HG03108 (cell line): ENCODE data around the gene ADAM8.
"Not testable (repeated sequence)": the region's sequence is repeated elsewhere in the genome, so short reads cannot be mapped to it uniquely, and the experiment has no call there.

Experiments used
- ATAC-seq: cut with Tn5 transposase; IDR thresholded peaks from one replicate; pipeline ENCODE4 v1.9.1; 2021; ENCODE audit warnings: moderate library complexity; ENCODE audit not compliant: unreplicated experiment

Gene ADAM8

DNA sequence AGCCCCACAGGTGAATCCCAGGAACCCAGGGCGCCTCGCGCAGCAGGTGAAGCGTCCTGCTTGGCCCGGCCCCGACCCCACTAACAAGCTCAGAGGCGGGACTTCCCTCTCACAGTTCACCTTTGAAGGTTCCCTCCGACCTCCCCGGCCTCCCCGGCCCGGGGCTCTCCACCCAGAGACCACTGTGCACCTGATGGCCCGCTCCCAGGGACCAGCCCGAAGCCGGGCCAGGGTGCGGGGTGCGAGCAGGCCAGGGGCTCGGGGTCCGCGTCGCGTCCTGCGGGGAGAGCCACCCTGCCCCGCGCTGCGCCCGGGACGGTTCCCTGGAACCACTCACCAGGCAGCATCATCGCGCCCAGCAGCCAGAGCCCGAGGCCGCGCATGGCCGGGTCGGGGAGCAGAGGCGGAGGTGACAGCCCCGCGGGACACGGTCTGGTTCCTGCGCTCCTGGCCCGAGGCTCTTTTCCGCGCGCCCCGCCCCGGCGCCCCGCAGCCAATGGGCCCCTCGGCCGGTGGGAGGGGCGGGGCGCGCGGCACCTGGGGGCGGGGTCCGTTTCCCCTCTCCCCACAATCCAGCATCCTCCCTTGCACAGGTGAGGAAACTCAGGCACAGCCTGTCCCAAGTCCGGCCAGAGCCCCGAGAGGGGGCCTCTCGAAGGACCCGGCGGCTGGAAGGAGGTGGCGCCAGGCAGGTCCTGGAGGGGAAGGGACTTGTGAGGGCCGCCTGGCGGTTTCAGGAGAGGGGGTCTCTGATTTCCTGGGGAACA lies at the start of gene ADAM8:
ADAM8 (minus strand) TSS at position 434 of the 767 bp plus-strand sequence; CDS start at position 383, 51 bp downstream.
- peak; percentile 39 for ATAC-seq

- no peak for ATAC-seq
Observed at GRCh38 chr10:133326223-133326551, 49.5 kb upstream of the ADAM8 start.

- no peak for ATAC-seq
Observed at GRCh38 chr10:133325440-133326222, 49.0 kb upstream of the ADAM8 start.

- no peak for ATAC-seq
Observed at GRCh38 chr10:133324857-133325260, 48.2 kb upstream of the ADAM8 start.

DNA sequence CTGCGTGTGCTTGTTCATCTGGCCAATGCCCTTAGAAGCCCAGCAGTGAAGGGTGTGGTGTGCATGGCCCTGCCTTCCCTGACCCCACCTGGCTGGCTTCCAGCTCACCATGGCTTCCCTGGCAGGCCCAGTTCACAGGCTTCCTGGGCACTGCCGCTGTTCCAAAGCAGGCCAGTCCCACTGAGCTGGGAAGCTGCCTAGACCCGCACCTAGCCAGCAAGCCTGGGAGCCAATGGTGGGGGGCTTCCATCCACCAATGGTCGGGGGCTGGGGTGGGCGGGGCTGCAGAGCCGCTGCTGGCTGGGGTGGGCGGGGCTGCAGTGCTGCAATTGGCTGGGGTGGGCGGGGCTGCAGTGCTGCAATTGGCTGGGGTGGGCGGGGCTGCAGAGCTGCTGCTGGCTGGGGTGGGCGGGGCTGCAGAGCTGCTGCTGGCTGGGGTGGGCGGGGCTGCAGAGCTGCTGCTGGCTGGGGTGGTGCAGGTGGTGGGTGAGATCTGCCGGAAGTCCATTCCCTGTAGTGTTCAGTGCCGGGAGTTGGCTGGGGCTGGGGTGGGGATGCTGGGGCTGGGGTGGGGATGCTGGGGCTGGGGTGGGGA lies 47.6 kb upstream of the ADAM8 start:
- no peak for ATAC-seq

DNA sequence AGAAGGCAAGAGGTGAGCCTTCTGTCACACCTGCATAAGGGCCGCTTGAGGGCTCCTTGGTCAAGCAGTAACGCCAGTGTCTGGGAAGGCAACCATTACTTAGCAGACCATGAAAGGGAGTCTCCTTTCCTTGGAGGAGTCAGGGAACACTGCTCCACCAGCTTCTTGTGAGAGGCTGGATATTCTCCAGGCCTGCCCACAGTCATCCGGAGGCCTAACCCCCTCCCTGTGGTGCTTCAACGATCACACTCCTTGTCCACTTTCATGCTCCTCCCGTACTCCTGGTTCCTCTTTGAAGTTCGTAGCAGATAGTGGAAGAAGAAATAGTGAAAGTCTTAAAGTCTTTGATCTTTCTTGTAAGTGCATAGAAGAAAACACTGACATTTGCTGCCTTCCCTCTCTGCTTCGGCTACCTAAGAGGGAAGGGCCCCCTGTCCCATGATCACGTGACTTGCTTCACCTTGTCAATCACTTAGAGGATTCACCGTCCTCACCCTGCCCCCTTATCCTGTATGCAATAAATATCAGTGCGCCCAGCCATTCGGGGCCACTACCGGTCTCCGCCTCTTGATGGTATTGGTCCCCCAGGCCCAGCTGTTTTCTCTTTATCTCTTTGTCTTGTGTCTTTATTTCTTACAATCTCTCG lies 45.5 kb upstream of the ADAM8 start:
- not testable (repeated sequence) for ATAC-seq

DNA sequence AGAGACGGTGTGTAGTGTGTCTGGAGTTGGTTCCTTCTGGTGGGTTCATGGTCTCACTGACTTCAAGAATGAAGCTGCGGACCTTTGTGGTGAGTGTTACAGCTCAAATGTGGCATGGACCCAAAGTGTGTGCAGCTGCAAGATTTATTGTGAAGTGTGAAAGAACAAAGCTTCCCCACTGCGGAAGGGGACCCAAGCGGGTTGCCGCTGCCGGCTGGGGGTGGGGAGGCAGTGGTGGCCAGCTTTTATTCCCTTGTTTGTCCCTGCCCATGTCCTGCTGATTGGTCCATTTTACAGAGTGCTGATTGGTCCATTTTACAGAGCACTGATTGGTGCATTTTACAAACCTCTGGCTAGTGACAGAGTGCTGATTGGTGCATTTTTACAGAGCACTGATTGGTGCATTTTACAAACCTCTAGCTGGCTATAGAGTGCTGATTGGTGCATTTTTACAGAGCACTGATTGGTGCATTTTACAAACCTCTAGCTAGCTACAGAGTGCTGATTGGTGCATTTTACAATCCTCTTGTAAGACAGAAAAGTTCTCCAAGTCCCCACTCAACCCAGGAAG lies 44.3 kb upstream of the ADAM8 start:
- ATAC-seq, result not testable (repeated sequence)

DNA sequence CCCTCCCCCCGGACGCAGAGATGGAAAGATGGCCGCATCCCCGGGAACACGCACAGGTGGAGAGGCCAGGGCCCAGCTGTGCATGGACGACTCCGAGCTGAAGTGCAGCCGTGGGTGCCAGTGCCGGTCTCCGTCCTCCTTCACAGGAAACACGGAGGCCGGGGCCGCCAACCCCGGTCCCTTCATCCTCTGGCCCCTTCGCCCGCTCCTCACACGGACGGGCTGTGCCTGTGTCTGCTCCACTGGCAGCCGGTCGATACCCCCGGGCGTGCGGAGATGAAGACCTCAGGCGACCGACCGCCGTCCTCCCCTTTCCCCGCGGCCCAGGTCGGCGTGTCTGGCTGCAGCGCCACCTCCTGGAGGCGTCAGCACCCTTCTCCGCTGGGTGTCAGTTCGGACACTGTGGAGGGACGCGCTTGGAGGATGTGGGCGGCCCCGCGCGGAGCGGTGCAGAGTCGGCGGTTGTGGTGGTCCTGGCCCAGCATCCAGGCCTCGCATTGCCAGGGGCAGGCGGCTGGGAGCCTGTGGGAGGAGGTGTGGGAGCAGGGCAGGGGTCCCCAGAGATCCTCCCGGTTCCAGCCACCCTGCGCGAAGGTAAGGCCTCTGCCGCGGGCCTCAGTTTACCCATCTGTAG lies 41.9 kb upstream of the ADAM8 start:
- ATAC-seq, result peak; percentile 81

DNA sequence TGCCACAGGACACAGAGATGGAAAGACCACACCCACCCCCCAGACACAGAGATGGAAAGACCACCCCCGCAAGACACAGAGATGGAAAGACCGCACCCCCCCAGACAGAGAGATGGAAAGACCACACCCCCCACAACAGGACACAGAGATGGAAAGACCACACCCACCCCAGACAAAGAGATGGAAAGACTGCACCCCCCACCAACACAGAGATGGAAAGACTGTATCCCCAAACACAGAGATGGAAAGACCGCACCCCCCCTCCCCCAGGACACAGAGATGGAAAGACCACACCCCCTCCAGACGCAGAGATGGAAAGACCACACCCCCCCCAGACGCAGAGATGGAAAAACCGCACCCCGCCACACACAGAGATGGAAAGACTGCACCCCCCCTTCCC lies 40.1 kb upstream of the ADAM8 start:
- ATAC-seq, result no peak

- no peak for ATAC-seq
Observed at GRCh38 chr10:133316266-133316665, 39.6 kb upstream of the ADAM8 start.

- ATAC-seq, result no peak
Observed at GRCh38 chr10:133315847-133316246, 39.2 kb upstream of the ADAM8 start.

GRCh38 chr10:133314911-133315310 lies 38.2 kb upstream of the ADAM8 start:
- ATAC-seq, result no peak

DNA sequence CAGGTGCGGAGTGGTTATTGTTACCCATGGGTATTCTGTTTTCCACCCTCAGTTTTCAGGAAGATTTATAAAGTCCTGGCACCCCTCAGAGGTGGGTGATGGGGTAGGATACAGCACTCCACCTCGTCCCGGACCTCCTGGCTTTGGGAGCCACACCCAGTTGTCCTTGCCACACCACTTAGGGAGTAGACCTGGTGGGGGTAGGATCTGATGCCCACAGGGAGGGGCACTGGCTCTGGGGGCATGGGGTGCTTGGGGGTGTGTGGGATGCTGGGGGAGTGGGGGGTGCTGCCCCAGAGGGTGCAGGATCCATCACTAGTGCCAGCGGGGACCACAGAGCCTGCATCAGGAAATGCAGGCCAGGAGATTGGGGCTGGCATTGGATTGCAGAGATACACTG lies 36.5 kb upstream of the ADAM8 start:
- no peak for ATAC-seq

DNA sequence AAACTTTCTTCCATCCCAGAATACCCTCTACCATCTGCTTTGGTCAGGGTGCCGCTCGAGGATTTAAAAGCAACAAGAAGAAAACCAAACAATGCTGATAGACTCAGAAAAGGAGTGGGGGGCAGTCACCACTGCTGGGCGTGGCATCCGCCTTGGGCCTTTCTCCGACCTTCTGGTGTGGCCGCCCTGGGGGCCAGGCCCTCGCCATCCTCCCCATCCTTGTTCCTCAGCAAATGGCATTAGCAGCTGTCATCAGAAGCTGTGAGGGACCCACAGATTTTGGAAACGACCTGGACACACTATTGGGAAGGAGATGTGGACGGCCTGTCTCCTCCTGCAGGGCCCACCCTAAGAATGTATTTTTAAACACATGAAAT lies 36.1 kb upstream of the ADAM8 start:
- ATAC-seq, result no peak

DNA sequence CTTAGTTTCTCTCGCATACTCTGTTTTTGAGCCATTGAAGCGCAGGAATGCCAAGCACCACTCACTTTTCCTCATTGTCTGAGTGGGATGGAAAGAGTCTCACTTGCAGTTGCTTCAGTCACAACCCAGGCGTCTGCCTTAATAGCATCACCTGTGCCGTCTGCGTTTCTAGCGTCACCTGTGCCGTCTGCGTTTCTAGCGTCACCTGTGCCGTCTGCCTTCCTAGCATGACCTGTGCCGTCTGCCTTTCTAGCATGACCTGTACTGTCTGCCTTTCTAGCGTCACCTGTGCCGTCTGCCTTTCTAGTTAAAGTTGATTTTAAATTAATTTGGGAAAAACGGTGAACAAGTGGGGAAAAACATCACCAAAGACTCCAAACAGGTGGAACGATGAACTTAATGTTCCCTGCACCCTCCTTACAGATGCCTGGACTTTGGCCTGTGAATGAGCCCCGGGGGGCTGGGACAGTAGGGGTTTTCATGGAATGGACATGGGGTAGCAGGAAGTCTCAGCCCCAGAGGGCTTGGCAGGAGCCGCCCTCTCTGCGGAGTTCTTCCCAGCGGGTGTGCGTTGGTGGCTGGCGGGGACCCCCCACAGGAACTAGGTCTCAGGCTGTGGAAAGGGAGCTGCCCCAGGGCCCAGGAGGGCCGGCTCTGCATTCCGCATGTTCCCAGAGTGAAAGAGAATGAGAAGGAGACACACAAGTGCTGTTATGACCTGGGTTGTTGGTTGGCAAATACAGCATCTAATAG lies 35.5 kb upstream of the ADAM8 start:
- no peak for ATAC-seq

DNA sequence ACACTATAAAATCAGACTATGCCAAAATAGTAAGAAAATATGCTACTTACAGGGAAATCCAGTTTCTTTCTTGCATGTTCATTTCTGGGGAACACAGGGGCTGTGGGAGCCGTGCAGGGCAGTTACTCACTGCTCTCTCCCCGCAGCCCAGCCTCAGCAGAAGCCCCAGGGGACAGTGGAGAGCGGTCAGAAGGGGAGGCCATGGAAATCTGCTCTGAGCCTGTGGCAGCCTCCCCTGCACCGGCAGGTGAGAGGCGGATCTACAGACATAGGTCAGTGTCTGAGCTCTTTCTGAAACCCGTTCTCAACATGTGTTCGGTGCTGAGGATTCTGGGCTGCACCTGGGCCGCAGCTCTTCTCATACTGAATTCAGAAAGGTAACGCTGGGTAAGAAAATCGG lies 34.9 kb upstream of the ADAM8 start:
- ATAC-seq, result no peak

DNA sequence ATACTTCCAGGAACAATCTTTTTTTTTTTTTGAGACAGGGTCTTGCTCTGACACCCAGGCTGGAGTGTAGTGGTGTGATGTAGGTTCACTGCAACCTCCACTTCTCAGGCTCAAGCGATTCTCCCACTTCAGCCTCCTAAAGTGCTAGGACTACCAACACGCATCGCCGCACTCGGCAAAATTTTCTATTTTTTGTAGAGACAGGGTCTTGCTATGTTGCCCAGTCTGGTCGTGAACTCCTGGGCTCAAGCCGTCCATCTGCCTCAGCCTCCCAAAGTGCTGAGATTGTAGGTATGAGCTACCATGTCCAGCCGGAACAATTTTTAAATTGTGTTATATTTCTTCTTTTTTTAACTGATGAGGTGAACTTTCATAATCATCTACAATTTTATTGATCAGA lies 34.1 kb upstream of the ADAM8 start:
- ATAC-seq, result no peak

DNA sequence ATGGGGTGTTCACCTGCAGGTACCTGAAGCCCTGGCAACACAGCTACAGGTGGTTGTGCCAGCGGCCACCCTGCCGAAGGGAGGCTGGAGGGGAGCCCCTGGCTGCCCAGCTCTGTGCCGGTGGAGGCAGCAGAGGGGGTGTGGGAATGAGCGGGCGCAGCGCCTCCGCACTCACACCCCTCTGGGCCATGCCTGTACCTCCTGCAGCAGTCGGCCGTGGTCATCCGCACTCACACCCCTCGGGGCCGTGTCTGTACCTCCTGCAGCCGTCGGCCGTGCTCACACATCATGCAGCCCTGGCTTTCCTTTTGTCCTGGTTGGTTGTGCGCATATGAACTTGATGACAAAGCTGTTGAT lies 33.7 kb upstream of the ADAM8 start:
- ATAC-seq, result no peak

- ATAC-seq, result no peak
Observed at GRCh38 chr10:133309720-133310398, 33.2 kb upstream of the ADAM8 start.
